Mucosa of descending colon (tissue), 3 donors: ENCODE data around the gene GNB3. TPM values are rescaled to one million over a fixed set of nuclear protein-coding genes. Genes with fewer than 3 reads are reported as not detected.

Experiments used
- ATAC-seq: fragments of 200-7000 bp; cut with Tn5 transposase; one replicate; pipeline ENCODE4 v1.9.1; 2020; ENCODE audit warnings: mild to moderate bottlenecking, moderate library complexity
- DNase-seq, 3 donors: peaks; one replicate each; pipeline ENCODE4 v3.0.0-alpha.2; 2020
- H3K36me3 ChIP-seq: fragments of 200-600 bp; one replicate; pipeline ENCODE4 v1.8.0; 2021; ENCODE audit warnings: low read depth, mild to moderate bottlenecking
- H3K4me1 ChIP-seq: fragments of 200-600 bp; one replicate; pipeline ENCODE4 v1.8.0; 2021; ENCODE audit warnings: low read depth, mild to moderate bottlenecking
- H3K4me3 ChIP-seq: fragments of 200-600 bp; one replicate; pipeline ENCODE4 v1.8.0; 2021; ENCODE audit warnings: mild to moderate bottlenecking
- H3K9me3 ChIP-seq: fragments of 200-600 bp; one replicate; pipeline ENCODE4 v1.8.0; 2021; ENCODE audit warnings: mild to moderate bottlenecking
- CTCF ChIP-seq: fragments of 200-600 bp; IDR thresholded peaks from one replicate; pipeline ENCODE4 v1.8.0; 2022; ENCODE audit warnings: antibody characterized with exemption, mild to moderate bottlenecking
- intact Hi-C, 2 donors: fragments of 100-400 bp; cut with DNase I in 1 of 2; cut with micrococcal nuclease in 1 of 2; formaldehyde crosslinking; loops; one replicate each; pipeline versions ENCODE4 v1.11.0 to v1.11.1; 2022; cut with DNase I, micrococcal nuclease
- total RNA-seq, 3 donors: library from RNA; stranded (reverse); fragmentation: NEBNext Ultra II Directional in 2 of 3; extraction: Animal tissue kit (Norgen Biotek cat#: 25700) in 2 of 3; gene quantifications; one replicate each; pipeline versions ENCODE4 v1.2.1 to v1.2.4, GENCODE V29; 2021 to 2023
- donor health status: DM: no; HTN: no; CAD: no; lungs with moderate emphysema.
- donor health status: DM: no; HTN: no; CAD: no.
- donor health status: DM: no; HTN: yes; CAD: no.

Gene GNB3
- total RNA-seq, 3 donors from 2014 or later, result 0.38 to 5.3 (median 0.96) TPM

GRCh38 chr12:6838854-6839253, 1.9 kb upstream of the GNB3 start:
- intact Hi-C loops, result no loop called here
- no peaks in the 10 kb centered on the region for H3K4me1 ChIP-seq
- DNase-seq, result no peak
- TF ChIP-seq CTCF, result no peak
- H3K4me3 ChIP-seq, result no peak overlapping the region
- H3K9me3 ChIP-seq, result no peaks in the 10 kb centered on the region
- H3K36me3 ChIP-seq, result no peaks in the 10 kb centered on the region
- ATAC-seq, result no peak

GRCh38 chr12:6839482-6840201, 1.1 kb upstream of the GNB3 start:
- H3K9me3 ChIP-seq, result no peaks in the 10 kb centered on the region
- H3K4me1 ChIP-seq, result no peaks in the 10 kb centered on the region
- DNase-seq (peak; percentile 34 to 75 (median 52)), ATAC-seq (peak; percentile 56)
- intact Hi-C loops, result no loop called here
- H3K36me3 ChIP-seq, result no peaks in the 10 kb centered on the region
- TF ChIP-seq CTCF, result no peak
- H3K4me3 ChIP-seq, result no peak overlapping the region

- ATAC-seq (no peak), DNase-seq (no peak)
- H3K4me1 ChIP-seq, result no peaks in the 10 kb centered on the region
- no peaks in the 10 kb centered on the region for H3K9me3 ChIP-seq
- intact Hi-C loops, result no loop called here
- no peak for TF ChIP-seq CTCF
- H3K36me3 ChIP-seq, result no peaks in the 10 kb centered on the region
- no peak overlapping the region for H3K4me3 ChIP-seq
These were observed 395 bp upstream of the GNB3 start for GRCh38 chr12:6840330-6840729.

DNA sequence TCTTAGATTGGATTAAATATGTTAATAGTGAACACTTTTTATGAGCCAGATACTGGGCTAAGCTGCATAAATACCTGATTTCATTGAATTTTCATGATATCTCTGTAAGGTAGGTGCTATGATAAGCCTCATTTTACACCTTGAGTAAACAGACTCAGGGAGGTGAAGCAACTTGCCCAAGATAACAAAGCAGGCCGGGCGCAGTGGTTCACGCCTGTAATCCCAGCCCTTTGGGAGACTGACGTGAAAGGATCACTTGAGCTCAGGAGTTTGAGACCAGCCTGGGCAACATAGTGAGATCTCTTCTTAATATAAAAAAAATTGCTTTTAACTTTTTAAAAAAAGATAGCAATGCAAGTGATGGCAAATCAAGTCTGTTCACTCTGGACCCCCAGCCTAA, 1.4 kb downstream of the GNB3 start:
- intact Hi-C loops, result no loop called here
- ATAC-seq (no peak), DNase-seq (no peak)
- no peak for TF ChIP-seq CTCF
- H3K4me1 ChIP-seq, result no peaks in the 10 kb centered on the region
- no peaks in the 10 kb centered on the region for H3K9me3 ChIP-seq
- no peaks in the 10 kb centered on the region for H3K36me3 ChIP-seq
- no peak overlapping the region for H3K4me3 ChIP-seq

GRCh38 chr12:6843118-6843902, 2.6 kb downstream of the GNB3 start:
- no peaks in the 10 kb centered on the region for H3K4me1 ChIP-seq
- ATAC-seq (peak; percentile 42), DNase-seq (no peak)
- H3K9me3 ChIP-seq, result no peaks in the 10 kb centered on the region
- no peak for TF ChIP-seq CTCF
- H3K4me3 ChIP-seq, result no peak overlapping the region
- H3K36me3 ChIP-seq, result no peaks in the 10 kb centered on the region
- intact Hi-C loops, result no loop called here
